ENCODE results near the gene GLA.
A peak's percentile ranks its signal among the peaks of the same experiment; 100 is the strongest.

GLA gene

DNA sequence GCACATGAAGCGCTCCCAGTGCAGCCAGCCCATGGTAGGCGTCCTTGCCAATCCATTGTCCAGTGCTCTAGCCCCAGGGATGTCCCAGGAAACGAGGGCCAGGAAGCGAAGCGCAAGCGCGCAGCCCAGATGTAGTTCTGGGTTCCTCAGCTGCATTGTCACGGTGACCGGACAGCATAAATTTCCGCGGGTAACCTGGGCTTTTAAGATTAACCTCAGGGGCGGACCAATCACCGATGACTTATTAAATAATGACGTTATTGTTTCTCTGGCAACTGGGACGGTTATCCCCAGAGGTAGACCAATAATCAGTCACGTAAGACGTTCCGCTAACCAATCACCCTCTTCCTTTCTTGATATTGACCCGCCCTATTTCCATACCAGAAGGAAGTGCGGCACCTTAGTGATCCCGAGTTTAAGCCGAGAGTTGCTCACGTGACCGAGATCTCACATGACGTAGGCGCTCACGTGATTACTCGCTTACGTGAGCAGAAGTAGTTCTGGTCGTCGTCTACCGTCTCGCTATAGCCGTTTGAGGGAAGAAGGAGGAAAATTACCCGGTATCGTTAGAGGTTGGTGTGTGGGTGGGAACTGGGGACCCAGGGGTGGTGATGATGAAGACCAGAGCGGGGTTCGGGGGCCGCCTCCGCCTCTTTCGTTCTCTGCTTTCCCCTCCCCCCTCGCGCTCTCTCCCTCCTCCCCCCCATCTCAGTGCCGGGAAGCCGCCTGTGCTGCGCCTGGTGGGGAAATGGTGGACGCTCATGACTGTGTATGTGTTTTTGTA is at the start of gene GLA, which contains the start of gene HNRNPH2:
TSS of gene GLA (minus strand) at position 178 of the 784 bp plus-strand sequence. CDS start at position 156, 22 bp downstream.
TSS of gene HNRNPH2 (plus strand) at position 475 of the 784 bp plus-strand sequence. CDS start 3,767 bp downstream, outside the sequence.
- peak; percentile 98 for DNase-seq

DNA sequence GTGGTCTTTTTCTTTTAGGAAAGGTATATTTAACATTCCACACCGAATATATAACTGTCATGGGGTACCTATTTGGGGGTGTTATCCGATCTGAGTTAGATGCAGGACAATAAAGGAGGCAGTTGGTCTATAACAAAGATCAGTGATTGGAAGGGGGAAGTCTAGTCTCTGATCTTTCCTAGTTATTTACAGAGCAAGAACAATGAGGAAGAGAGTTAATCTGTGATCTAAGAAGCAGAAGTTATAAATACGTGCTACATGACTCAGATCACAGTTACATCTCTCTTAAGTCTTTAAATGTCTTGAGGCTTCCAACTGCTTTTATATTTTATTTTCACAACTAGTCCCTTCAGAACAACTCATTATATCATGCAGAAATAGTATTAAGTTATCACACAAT is 44.3 kb upstream of the GLA start:
- DNase-seq: no peak

DNA sequence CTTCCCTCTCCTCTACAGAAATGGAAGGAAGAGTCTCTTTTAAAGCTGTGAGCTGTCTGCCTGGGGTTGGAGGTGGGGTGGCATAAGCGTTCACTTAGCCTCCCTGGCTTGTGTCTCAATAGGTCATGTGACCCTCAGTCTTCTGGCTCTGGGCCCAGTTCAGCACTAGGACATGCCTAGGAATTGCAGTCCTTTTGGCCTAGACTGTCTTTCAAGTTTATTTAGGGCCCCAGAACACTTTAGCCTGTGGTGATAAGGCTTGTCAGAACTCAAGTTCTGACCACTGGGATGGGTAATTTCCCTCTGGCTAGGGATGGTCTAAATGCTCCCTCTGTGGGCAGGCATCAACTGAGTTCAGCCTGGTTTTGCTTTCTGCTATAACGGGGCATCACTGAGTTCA is 43.2 kb upstream of the GLA start:
- DNase-seq: no peak

DNA sequence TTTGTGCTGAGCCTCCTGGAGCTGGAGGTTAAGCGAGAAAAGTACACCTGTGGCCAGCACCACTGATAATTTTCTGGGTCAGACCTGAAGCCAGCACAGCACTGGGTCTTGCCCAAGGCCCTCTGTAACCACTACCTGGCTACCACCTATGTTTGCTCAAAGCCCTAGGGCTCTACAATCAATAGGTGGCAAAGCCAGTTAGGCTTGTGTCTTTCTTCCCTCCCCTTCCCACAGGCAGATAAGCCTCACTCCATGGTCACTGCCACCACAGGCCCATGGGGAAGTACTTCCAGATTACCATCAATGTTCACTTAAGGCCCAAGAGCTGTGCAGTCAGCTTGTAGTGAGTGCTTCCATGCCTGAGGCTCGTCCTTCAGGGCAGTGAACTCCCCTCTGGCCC is 42.4 kb upstream of the GLA start:
- DNase-seq: no peak

DNA sequence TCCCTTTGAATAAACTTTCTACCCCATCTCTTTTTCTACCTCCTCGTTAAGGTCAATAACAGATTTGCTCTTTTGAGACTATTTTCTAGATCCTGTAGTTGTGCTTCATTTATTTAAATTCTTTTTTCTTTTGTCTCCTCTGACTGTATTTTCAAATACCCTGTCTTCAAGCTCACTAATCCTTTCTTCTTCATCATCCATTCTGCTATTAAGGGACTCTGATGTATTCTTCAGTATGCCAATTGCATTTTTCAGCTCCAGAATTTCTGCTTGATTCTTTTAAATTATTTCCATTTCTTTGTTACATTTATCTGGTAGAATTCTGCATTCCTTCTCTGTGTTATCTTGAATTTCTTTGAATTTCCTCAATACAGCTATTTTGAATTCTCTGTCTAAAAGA is 41.6 kb upstream of the GLA start:
- no peak for DNase-seq

DNA sequence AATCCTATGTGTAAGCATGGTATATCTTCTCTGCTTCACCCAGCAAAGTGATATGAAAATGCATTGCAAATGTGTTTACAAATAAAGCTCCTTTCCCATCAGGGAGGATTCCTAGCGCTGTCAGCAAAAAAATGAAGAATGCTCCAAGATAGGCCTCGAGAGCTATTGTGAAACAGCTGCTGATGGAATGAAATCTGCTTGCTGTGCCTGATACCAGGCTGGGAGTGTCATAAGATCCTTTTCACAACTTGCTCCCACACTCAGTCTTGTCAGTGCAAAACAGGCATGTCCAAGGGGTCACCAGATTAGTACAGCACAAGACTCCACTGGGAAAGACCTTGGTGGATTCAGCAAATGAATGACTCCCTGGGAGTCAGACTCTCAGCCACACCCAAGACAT is 34.4 kb upstream of the GLA start:
- no peak for DNase-seq

DNA sequence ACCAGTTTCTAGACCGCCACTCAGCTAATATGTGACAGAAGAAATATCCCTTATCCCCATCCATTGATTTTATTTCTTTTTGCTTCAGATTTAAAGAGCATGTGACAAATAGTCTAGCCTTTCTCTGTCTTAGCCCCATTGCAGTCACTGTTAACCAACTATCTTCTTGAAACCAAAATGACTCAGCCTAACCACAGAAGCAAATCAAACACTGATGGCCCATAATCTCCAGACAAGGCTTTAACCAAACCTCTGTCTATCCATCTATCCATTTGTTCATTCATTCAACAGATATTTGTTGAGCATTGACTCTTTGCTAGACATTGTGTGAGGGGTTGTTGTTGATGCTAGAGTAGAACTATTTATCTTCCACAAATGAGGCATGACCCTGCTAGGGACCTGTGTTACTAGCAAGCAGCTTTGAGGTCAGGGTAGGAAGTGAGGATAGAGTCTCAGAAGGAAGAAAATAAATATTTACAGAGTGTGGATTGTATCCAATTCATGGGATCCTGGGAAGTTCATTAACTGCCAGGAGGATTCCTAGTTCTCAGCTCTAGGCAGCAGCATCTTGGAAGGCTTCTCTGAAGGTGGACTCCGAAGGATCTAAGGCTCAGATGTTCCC is 22.8 kb upstream of the GLA start:
- DNase-seq: peak; percentile 68

DNA sequence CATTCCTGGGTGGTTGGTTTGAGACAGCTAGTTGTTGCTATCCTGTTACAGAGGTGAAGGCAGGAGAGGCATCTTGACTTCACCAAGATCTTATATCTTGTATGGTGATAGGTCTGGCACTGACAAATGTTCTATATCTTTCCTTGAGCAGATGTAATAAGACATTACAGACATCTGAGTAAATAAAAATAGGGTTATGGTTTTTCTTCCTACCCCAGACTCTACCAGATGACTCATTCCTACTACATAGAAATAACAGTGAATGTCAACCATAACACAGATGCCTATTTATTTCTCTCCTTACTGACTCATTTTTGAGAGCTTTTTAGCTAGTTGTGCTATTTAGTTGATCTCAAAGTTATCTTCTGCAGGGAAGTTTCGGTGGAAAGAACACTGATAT is 22.2 kb upstream of the GLA start:
- peak; percentile 74 for DNase-seq

DNA sequence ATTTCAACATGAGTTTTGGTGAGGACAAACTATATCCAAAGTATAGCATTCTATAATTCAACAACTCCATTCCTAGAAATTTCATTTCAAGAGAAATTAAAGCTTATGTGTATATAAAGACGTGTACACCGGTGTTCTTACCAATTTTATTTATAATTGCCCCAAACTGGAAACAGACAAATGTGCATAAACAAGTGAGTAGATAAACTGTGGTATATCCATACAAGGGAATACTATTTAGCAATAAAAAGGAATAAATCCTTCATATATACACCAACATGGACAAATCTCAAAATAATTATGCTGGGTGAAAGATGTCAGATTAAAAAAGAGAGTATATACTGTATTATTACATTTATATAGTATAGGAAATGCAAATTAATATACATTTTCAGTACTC is 20.2 kb upstream of the GLA start:
- DNase-seq: no peak

DNA sequence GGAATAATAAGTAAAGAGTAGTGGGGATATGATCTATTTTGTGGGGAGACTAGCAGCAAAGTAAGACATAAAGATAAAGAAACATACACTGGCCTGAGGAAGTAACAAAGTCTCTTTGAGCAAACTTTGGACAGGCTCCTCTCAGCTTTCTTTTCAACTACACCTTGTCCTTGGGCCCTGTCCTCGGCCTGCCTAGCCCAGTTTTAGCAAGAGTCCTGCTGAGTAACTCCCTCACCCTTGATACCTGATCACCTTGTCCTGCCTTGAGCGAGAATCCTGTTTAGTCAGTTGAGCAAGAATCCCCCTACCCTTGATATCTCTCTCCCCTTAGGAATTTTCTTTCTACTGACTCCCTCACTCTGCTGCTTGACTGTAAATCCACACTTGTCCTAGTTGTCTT is 11.8 kb upstream of the GLA start:
- DNase-seq: no peak

DNA sequence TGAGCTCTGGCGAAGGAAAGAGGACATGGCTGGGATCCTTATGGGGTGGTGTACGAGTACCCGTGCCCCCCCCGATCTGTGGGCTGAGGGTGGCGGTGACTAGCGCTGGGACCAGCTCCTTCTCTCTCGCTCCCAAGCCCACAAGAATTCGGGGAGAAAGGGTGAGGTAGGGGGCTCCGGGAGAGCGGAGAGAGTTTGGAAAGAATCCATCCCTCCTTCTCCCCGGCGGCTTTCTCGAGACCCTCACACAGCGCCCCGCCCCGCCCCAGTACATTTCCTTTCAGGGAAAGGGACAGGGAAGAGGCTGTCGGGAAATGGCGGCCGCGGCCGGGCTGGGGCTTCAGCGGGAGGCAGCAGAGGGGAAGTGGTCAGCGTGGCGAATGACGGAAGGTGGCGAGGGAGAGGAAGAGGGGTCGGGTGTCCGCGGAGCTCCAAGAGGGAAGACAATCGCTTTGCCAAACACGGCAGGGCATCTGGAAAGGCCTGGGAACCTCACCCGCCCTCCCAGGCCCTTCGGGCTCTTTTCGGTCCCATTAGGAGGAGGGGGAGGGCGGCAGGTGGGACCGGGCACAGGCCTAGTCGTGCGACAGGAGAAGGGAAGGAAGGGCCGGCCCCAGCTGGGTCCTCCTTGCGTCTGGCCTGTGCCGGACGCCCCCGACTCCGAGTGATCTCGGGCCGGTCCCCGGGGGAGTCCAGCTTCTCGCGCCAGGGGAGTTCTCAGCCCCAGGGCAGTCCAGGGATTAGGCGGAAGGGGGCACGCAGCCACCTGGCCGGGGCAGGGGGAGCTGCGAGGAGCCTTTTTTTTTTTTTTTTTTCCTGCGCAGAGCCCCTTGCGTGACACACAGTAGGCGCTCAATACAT is 10.5 kb upstream of the GLA start:
- peak; percentile 28 for DNase-seq

DNA sequence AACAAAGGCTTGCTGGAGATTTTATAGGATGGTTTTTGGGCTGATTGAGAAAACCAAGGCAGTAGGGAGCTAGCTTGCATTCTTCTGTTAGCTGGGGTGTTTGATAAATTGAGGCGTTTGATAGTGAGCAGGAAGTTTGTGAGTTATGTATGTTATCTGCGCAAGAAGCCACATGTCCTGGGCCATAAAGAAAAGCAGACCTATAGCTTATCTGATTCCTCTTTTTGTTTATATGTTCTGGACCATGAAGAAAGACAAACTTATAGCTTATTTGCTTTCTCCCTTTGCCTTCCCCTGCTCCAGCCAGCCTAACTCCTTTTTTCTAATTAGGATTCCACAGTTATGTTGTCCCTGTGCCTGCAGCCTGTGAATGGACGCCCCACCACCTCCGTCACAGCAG is 9.5 kb upstream of the GLA start:
- DNase-seq: no peak

DNA sequence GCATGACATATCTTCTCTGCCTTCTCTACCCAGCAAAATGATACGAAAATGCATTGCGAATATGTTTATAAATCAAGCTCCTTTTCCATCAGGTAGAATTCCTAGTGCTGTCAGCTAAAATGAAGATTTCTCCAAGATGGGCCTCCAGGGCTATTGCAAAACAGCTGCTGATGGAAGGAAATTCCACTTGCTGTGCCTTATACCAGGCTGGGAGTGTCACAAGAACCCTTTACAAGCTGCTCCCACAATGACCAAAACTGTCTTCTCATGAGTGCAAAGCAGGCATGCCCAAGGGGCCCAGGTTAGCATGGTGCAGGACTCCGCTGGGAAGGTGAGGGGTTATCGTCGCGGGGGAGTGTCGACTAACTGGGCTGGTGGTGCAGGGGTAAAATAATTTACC is 9.0 kb upstream of the GLA start:
- no peak for DNase-seq

DNA sequence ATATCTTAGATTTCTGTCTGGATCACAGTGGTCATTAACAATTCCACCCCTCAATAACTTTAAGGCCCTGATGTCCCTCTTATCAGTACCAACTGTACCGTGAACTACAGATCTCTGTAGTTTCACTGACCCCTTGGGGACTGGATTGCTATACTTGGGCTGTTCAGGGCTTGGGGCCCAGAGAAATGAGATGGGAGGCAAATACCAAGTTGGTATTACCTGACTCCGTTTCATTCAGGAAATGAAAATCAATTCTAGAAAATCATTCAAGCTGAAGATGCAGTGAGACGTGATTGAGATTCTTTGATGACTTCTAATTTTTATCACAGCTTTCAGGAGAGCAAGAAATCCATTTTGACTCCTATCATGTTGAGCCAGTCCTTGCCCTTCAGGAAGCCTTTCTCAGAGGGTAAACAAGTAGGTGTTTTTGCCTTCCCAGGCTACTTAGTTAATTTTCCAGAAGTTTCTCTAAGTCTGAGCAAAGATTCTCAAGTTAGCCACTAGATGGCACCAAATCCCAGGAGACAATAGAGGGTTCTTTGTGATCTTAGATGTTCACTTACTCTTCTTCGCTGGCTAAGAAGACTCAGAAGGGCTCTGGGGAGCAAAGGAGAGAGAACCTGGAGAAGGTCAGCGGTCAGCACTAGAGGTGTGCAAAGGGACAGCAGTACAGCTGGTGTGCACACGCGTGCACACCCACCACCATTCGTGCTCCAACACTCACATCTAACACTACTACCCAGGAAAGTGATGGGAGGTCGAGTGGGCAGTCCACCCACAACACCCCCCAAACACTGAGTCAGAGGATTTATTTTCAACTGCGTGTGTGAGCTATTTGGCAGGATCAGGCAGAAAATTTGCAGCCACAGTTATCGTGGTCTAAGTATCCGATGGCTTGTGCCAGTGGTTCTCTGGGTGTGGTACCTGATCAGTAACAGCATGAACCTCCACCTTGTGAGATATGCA is 7.7 kb upstream of the GLA start:
- DNase-seq: peak; percentile 69

DNA sequence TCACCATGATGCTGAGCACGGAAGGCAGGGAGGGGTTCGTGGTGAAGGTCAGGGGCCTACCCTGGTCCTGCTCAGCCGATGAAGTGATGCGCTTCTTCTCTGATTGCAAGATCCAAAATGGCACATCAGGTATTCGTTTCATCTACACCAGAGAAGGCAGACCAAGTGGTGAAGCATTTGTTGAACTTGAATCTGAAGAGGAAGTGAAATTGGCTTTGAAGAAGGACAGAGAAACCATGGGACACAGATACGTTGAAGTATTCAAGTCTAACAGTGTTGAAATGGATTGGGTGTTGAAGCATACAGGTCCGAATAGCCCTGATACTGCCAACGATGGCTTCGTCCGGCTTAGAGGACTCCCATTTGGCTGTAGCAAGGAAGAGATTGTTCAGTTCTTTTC is 4.3 kb upstream of the GLA start:
- DNase-seq: no peak

DNA sequence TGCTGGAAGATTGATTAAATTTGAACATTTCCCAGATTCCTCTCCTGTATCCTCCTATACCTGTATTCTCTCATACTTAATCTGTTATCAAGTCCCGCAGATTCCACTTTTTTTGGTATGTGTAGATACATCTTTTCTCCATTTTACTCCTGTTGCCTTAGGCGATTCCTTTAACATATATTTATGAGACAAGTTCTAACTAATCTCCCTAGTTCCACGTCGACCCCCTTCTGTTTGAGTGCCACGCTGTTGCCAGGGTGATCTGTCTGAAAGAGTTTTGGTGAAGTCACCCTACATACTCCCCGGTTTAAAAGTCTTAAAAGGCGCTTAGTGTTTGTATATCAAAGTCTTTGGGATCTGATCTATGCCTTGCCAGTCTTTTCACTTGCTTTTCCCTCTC is 2.7 kb upstream of the GLA start:
- no peak for DNase-seq

DNA sequence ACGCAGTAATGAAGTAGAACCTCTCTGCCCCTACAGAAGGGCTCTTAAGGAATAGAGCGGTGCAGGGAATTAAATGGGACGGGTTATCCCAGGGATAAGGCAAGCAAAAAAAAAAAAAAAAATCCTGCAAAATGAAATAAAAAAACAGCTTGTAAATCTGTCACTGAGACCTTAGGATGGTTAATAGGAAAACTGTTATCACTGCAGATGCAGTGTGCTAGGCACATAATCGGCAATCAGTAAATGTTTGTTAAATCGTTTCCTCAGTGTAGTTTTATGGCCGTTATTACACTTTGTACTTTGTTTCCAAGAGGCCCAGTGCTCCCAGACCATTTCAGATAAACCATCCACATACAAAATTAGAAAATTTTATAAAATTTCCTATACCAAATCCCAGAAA is 1.3 kb upstream of the GLA start:
- no peak for DNase-seq

DNA sequence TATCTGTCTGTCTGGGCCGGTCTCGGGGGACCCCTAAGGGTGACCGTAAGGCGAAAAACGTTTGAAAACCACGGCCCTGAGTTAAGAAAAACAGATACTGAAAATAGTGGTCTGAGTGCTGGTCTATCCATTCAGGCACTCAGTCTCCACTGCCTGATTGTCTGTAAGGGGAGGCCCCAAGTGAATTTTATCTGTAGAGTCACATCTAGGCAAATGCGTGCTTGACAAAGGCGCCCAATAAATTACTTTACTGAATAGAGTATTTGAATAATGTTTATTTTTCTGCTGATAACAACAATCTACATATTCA is 762 bp upstream of the GLA start:
- DNase-seq: no peak

DNA sequence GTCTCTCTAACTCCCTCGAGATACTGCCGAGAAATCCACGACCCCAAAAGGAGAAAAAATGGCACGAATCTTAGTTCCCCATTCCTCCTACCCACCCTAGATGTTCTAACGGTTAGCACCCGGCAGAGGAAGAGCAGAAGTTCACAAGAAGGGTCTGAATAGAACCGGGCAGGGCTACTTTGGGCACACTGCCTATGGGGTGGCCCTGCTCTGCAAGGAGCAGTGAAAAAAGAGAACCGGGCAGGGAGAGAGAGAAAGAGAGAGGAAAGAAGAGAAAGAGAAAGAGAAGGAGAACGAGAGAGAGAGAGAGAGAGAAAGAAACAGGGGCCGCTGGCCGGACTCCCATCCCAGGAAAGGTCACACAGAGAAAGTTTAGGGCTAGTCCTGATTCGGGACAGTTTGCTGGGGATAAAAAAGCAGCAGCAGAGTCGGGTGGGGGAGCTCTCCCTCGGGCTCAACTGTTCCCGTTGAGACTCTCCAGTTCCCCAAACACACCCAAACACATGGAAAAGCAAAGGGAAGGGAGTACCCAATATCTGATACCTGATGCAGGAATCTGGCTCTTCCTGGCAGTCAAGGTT is 468 bp downstream of the GLA start:
- no peak for DNase-seq

DNA sequence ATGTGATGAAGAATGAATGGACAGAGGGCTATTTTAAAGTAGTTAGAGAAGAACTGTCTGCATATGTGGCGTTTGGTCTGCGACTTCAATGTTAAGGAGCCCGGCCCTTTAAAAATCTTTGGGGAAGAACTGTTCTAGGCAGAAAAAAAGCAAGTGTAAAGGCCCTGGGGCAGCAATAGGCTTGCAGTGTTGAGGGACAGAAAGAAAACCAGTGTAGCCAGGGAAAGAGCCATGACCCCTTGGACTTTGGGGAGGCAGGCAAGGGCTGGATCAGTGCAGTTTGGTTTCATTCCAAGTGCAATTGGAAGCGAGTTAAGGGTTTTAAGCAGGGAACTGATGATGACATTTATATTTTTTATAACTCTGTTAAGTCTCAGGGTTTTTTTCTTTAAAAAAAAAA is 7.9 kb downstream of the GLA start:
- no peak for DNase-seq

DNA sequence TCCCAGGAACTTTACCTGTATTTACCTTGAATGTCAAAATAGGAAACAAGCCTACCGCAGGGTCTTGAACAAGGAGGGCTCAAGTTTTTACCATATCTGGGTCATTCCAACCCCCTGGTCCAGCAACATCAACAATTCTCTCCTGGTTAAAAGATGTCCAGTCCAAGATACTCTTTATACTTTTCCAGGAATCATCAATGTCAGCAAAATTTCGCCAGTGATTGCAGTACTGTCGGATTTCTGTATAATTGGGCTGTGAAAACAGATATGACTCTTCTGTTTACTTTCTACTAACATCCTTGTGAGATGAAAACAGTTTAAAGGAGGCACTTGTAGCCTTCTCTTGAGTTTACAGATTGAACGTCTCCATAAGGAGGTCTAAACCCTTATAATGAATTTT is 9.0 kb downstream of the GLA start:
- no peak for DNase-seq

DNA sequence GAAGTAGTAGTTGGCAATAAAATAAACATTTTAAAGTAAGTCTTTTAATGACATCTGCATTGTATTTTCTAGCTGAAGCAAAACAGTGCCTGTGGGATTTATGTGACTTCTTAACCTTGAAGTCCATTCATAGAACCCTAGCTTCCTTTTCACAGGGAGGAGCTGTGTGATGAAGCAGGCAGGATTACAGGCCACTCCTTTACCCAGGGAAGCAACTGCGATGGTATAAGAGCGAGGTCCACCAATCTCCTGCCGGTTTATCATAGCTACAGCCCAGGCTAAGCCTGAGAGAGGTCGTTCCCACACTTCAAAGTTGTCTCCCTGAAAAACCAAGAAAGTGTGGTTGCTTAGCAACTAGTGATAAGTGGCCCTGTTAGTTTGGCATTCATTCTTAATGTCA is 9.9 kb downstream of the GLA start:
- DNase-seq: no peak
